Measurements from ENCODE around the gene KRTAP5-8. TPM values are rescaled to one million over a fixed set of nuclear protein-coding genes. Genes with fewer than 3 reads are reported as not detected.
"Not testable (repeated sequence)": the region's sequence is repeated elsewhere in the genome, so short reads cannot be mapped to it uniquely, and the experiment has no call there.

The KRTAP5-8 gene, protein sequence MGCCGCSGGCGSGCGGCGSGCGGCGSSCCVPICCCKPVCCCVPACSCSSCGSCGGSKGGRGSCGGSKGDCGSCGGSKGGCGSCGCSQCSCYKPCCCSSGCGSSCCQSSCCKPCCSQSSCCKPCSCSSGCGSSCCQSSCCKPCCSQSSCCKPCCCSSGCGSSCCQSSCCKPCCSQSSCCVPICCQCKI
- under 1 TPM in 1 of 2 donors, not detected in 1; 0.68 TPM for total RNA-seq

DNA sequence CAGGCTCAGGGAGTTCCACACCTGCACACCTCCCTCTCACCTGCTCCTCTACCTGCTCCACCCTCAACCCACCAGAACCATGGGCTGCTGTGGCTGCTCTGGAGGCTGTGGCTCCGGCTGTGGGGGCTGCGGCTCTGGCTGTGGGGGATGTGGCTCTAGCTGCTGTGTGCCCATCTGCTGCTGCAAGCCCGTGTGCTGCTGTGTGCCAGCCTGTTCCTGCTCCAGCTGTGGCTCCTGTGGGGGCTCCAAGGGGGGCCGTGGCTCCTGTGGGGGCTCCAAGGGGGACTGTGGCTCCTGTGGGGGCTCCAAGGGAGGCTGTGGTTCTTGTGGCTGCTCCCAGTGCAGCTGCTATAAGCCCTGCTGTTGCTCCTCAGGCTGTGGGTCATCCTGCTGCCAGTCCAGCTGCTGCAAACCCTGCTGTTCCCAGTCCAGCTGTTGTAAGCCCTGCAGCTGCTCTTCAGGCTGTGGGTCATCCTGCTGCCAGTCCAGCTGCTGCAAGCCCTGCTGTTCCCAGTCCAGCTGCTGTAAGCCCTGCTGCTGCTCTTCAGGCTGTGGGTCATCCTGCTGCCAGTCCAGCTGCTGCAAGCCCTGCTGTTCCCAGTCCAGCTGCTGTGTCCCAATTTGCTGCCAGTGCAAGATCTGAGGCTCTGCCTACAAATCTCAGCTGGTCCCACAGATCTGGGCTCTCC, at the start of gene KRTAP5-8:
TSS of gene KRTAP5-8 (plus strand) at position 49 of the 689 bp plus-strand sequence. CDS start at position 80, 31 bp downstream.
- H3K27me3 ChIP-seq (replicated peaks; ENCODE audit: insufficient read depth); H3K27ac ChIP-seq; ATAC-seq (ENCODE audit: insufficient number of reproducible peaks, low FRiP score, low read depth); H3K4me3 ChIP-seq; H3K9me3 ChIP-seq; H3K36me3 ChIP-seq; H3K4me1 ChIP-seq (ENCODE audit: control insufficient read depth in 1 of 2, low read depth in 2 of 2); DNase-seq (ENCODE audit: low spot score): not testable (repeated sequence)

DNA sequence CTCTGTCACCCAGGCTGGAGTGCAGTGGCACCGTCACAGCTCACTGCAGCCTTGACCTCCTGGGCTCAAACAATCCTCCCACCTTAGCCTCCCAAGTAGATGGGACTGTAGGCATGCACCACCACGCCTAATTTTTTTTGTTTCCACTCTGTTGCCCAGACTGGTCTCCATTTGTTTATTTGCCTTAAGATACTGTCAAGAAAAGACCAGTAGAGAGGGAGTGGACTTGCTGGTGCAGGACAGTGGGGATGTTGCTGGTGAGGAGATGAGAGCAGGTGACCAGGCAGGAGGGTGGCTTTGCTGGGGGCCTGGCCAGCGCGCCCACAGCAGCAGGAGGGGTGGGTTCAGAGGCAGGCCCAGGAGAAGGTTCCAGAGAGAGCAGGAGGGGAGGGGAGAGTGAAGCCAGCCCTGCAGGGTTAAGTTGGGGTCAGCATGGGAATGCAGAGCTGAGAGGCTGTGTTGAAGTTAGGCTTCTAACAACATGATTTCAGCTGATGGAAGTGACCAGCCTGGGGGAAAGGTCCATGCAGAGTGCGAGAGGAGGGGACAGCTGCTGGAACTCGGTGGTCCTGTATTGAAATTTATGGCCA, 49.0 kb upstream of the KRTAP5-8 start:
- DNase-seq (ENCODE audit: low spot score) (no peak), ATAC-seq (ENCODE audit: insufficient number of reproducible peaks, low FRiP score, low read depth) (no peak)
- no peak overlapping the region for H3K27ac ChIP-seq
- TF ChIP-seq, protein P1, sequence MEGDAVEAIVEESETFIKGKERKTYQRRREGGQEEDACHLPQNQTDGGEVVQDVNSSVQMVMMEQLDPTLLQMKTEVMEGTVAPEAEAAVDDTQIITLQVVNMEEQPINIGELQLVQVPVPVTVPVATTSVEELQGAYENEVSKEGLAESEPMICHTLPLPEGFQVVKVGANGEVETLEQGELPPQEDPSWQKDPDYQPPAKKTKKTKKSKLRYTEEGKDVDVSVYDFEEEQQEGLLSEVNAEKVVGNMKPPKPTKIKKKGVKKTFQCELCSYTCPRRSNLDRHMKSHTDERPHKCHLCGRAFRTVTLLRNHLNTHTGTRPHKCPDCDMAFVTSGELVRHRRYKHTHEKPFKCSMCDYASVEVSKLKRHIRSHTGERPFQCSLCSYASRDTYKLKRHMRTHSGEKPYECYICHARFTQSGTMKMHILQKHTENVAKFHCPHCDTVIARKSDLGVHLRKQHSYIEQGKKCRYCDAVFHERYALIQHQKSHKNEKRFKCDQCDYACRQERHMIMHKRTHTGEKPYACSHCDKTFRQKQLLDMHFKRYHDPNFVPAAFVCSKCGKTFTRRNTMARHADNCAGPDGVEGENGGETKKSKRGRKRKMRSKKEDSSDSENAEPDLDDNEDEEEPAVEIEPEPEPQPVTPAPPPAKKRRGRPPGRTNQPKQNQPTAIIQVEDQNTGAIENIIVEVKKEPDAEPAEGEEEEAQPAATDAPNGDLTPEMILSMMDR (IDR thresholded peaks at IDR 0.05) = no peak
- H3K4me1 ChIP-seq (ENCODE audit: control insufficient read depth in 1 of 2, low read depth in 2 of 2) = no peaks in the 10 kb centered on the region
- H3K4me3 ChIP-seq = no peak overlapping the region
- no peaks in the 10 kb centered on the region for H3K27me3 ChIP-seq (replicated peaks; ENCODE audit: insufficient read depth)
- no peaks in the 10 kb centered on the region for H3K9me3 ChIP-seq
- H3K36me3 ChIP-seq = peaks cover 51% of the 10 kb centered on the region

DNA sequence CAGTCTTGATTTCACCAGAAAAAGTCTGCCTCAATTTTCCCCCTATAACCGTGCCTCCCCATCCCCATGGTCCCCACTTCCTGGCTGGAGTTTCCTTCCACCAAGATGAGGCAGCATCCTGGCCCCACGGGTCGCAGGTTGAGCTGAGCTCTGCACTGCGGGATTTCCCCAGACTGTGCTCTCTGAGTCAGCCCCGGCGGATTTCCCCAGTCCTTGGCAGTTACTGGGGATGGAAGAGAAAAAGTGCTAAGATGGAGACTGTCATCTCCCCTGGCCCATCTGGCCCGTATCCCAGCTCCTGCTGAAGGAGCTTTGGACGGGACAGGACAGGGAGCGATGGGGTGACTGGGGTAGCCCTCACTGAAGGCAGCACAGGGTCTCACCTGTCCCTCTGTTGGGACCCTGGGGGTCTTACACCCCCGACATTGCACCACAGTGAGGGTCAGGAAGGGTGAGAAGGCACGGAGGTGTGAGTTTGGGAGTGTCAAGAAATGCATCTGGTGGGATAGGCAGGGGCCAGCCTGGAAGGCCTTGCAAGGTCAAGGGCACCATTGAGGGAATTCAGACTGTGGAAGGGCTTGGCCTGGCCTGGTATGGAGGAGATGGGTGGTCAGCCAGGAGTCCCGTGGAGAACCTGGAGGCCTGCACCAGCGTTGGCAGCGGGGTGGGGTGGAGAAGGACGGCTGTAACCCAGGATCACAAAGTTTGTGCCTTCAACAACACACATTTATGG, 48.3 kb upstream of the KRTAP5-8 start:
- no peak overlapping the region for H3K27ac ChIP-seq
- no peaks in the 10 kb centered on the region for H3K9me3 ChIP-seq
- peaks cover 45% of the 10 kb centered on the region for H3K36me3 ChIP-seq
- DNase-seq (ENCODE audit: low spot score) (no peak), ATAC-seq (ENCODE audit: insufficient number of reproducible peaks, low FRiP score, low read depth) (no peak)
- TF ChIP-seq, protein P1 (IDR thresholded peaks at IDR 0.05) = no peak
- no peak overlapping the region for H3K4me3 ChIP-seq
- no peaks in the 10 kb centered on the region for H3K4me1 ChIP-seq (ENCODE audit: control insufficient read depth in 1 of 2, low read depth in 2 of 2)
- no peaks in the 10 kb centered on the region for H3K27me3 ChIP-seq (replicated peaks; ENCODE audit: insufficient read depth)

DNA sequence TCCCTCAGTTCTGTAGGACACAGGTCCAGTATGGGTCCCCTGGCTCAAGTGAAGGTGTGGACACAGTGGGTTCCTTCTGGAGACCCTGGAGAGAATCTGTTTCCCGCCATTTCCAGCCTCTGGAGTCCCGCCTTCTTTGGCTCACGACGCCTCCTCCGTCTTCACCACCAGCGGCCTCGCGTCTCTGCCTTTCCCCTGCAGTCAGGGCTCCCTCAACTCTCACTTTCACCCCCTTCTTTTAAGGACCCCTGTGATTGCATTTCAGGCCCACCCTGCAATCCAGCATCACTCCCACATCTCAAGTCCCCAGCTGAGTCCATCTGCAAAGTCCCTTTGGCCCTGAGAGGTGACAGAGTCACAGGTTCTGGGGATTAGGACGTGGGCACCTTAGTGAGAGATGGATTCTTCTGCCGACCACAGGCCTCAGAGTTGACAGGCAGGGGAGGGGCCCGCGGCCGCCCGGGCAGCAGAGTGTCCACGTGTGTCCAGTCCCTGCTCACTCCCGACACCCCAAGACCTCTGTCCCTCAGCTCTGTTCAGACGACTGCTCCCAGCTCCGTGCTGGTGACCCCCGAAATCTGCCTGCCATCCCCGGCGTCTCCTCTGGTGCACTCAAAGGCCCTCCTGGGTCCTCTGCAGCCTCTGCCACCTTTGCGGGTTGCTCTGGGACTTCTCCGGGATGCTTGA, 47.6 kb upstream of the KRTAP5-8 start:
- ATAC-seq (ENCODE audit: insufficient number of reproducible peaks, low FRiP score, low read depth) (no peak), DNase-seq (ENCODE audit: low spot score) (no peak)
- TF ChIP-seq, protein P1 (IDR thresholded peaks at IDR 0.05) = no peak
- Histone ChIP-seq H3K4me1 (ENCODE audit: control insufficient read depth in 1 of 2, low read depth in 2 of 2) (no peaks in the 10 kb centered on the region), H3K27ac (no peak overlapping the region), H3K27me3 (replicated peaks; ENCODE audit: insufficient read depth) (no peaks in the 10 kb centered on the region), H3K4me3 (no peak overlapping the region), H3K36me3 (peaks cover 41% of the 10 kb centered on the region), H3K9me3 (no peaks in the 10 kb centered on the region)

DNA sequence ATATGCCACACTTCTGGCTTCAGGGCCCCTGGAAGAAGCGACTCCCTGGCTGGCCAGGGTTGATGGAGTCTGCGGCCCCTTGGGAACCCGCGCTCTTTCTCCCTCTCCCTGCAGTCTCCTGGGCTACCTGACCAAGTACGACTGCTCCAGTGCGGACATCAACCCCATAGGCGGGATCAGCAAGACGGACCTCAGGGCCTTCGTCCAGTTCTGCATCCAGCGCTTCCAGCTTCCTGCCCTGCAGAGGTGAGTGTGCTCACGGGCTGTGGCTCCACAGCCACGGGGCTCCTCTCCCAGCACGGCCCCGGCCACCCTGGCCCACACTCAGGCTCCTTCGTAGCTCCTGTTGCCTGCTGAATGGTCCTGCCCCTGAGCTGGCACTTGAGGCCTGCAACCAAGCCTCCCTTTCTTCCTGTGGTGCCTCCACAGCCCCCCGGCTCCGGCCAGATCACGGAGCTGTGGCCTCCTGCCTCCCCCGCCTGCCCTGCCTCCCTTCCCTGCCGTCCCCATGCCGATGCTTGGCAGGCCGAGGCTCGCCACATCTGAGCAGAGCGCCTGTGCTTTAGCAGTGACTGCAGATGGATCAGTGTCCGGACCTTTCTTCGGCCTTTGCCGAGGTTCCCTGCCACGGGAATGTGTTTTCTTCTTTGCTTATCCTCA, 47.0 kb upstream of the KRTAP5-8 start:
- Histone ChIP-seq H3K4me1 (ENCODE audit: control insufficient read depth in 1 of 2, low read depth in 2 of 2) (no peaks in the 10 kb centered on the region), H3K9me3 (no peaks in the 10 kb centered on the region), H3K27ac (no peak overlapping the region), H3K27me3 (replicated peaks; ENCODE audit: insufficient read depth) (no peaks in the 10 kb centered on the region), H3K36me3 (peaks cover 41% of the 10 kb centered on the region), H3K4me3 (no peak overlapping the region)
- no peak for DNase-seq (ENCODE audit: low spot score)
- TF ChIP-seq, protein P1 (IDR thresholded peaks at IDR 0.05) = no peak
- ATAC-seq (ENCODE audit: insufficient number of reproducible peaks, low FRiP score, low read depth) = no peak
